HL-60/S4 (cell line): ENCODE data around the gene MAN1C1.
"Not testable (repeated sequence)": the region's sequence is repeated elsewhere in the genome, so short reads cannot be mapped to it uniquely, and the experiment has no call there.

Source experiments
- in situ Hi-C: fragments of 300-500 bp; cut with MboI; formaldehyde crosslinking; loops from 2 replicates; pipeline ENCODE4 v1.14.3; 2022; ENCODE audit warnings: low sequenced_read_pairs

MAN1C1 gene

GRCh38 chr1:25631750-25632485 is 15.3 kb downstream of the MAN1C1 start:
- in situ Hi-C loops: no loop called here

DNA sequence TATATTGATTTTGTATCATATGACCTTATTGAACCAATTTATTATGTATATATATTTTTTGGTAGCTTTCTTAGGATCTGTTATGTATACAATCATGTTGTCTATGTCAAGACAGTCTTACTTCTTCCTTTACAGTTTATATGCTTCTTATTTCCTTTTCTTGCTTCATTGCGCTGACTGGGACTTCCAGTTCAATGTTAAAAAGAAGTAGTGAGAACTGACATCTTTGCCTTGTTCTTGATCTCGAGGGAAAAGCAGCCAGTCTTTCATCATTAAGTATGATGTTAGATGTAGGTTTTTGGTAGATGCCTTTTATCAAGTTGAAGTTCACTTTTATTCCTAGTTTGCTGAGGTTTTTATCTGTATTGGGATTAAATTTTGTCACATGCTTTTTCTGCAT is 17.5 kb downstream of the MAN1C1 start:
- in situ Hi-C loops: no loop called here

GRCh38 chr1:25634896-25635295 is 18.3 kb downstream of the MAN1C1 start:
- in situ Hi-C loops: no loop called here

GRCh38 chr1:25636141-25636540 is 19.6 kb downstream of the MAN1C1 start:
- in situ Hi-C loops: not testable (repeated sequence)

DNA sequence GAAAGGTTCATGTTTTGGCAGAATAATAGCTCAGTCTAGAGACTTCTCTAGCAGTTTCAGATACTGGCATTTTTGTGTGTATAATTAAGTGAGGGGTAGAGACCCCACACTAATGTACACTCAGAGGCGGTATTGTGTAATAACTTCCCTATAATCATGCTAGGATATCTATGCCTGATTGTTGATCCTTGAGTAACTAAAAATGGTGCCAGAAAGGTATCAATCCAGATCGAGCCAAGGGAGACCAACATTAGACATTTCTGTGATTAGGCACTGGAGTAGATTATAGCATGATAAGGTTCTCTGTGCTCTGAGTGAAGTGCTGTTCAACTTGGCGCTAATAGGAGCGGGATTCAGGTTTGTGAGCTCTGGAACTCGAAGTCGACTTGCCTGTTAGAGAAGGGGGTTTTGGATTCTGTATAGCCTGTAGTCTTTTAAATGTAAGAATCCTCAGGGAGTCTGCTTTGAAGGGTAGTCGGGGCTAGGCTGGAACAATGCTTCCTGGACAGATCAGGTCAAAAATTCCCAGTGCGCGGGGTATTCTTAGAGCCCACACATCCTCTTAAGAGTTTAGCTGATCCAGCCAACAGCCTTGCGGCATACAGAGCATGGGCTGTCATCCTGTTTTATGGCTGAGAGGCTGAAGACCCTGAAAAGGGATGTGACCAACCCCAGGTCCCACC is 24.2 kb downstream of the MAN1C1 start:
- in situ Hi-C loops: no loop called here

GRCh38 chr1:25641329-25641725 is 24.7 kb downstream of the MAN1C1 start:
- in situ Hi-C loops: no loop called here

GRCh38 chr1:25641931-25642573 is 25.5 kb downstream of the MAN1C1 start:
- in situ Hi-C loops: no loop called here

- in situ Hi-C loops: no loop called here
Measured at GRCh38 chr1:25642574-25643108, 26.1 kb downstream of the MAN1C1 start.

- in situ Hi-C loops: no loop called here
Measured at GRCh38 chr1:25643929-25644328, 27.3 kb downstream of the MAN1C1 start.

DNA sequence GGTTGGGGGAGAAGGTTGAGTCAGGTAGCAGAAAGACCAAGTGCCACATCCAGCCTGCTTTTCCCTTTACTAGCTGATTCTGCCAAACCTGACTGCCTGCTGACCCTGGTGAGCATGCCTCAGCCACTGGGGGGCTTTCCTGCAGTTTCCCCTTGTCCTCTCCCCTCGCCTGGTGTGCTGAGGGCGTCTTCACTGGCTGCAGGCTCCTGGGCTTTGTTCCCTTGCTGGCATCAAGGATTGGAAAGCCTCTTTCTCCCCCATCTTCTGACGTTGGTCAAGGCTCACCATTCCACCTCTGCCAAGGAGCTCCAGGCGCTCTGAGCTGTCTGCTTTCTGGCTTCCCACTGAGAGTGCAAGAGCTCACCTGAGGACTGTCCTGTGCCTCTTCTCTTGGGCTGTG is 28.4 kb downstream of the MAN1C1 start:
- in situ Hi-C loops: no loop called here

DNA sequence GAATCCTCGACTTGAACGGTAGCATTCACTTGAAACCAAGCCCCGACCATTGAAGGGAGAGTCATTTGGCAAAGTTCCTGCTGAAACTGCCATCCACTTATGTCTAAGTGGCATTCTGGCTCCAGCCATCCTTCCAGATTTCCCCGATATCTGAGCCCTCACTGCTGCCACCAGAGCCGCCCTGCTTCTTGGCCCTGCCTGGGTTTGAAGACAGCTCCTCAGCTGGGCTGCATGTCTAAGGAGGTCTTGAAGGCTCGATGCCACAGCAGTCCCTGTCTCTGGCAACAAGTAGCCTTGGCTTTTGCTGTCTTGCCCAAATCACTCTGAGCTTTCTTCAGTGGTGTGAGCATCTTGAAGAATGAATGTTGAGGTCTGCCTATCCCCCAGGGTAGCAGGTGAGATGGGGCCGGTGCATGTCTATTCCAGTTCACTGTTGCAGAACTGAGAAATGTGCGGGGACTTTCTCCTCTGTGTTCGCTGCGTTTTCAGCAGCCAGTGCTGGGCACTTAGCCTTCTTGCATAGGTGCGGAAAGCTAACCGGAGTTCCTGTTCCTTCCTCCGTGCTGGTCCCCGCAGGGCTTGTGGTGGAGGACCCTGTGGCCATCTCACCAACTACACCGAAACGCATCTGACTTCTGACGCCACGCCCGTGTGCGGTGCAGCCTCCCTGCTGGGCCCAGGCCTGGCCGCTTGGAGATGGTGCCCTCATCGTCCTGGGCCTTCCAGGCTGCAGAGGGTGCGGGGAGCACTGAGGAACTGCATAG is 29.2 kb downstream of the MAN1C1 start:
- in situ Hi-C loops: no loop called here

DNA sequence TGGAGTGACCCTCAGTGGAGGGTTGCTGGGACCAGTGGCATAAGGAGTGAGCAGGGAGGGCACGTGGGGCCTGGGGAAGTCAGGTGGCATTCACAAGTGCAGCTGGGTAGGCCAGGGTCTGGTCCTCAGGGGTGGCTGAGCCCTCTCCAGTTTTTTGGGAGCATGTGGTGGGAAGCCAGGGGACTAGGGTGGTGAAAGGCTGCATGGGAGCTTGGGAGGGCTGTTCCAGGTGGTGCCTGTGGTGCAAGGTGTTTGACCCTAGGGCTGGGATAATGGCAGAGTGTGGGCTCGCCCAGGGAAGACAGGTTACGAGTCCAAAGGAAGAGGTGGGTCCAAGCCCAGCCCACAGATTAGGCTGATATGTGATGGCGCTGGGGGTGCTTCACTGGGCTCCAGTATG is 30.5 kb downstream of the MAN1C1 start:
- in situ Hi-C loops: no loop called here

DNA sequence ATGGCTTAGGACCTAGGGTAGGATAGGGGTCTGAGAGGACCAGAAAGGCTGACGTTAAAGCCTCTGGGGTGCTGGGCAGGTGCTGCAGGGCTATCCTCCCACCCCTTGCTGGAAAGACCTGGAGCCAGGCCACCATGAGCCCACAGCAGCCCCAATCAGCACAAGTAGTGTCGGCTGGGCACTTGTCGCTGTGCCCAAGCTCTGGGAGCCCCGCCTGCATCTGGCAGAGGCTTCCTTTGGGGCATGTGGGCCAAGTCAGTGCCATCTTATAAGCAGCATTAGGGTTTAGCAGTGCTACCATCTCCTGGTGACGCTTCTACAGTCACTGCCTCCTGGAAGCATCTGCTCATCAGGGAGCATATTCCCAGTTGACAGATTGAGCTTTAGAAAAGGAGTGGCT is 31.3 kb downstream of the MAN1C1 start:
- in situ Hi-C loops: no loop called here

GRCh38 chr1:25648681-25649440 is 32.3 kb downstream of the MAN1C1 start:
- in situ Hi-C loops: no loop called here

- in situ Hi-C loops: no loop called here
Measured at GRCh38 chr1:25649505-25650288, 33.1 kb downstream of the MAN1C1 start.

GRCh38 chr1:25650289-25650576 is 33.6 kb downstream of the MAN1C1 start:
- in situ Hi-C loops: no loop called here

GRCh38 chr1:25651036-25651640 is 34.5 kb downstream of the MAN1C1 start:
- in situ Hi-C loops: no loop called here

DNA sequence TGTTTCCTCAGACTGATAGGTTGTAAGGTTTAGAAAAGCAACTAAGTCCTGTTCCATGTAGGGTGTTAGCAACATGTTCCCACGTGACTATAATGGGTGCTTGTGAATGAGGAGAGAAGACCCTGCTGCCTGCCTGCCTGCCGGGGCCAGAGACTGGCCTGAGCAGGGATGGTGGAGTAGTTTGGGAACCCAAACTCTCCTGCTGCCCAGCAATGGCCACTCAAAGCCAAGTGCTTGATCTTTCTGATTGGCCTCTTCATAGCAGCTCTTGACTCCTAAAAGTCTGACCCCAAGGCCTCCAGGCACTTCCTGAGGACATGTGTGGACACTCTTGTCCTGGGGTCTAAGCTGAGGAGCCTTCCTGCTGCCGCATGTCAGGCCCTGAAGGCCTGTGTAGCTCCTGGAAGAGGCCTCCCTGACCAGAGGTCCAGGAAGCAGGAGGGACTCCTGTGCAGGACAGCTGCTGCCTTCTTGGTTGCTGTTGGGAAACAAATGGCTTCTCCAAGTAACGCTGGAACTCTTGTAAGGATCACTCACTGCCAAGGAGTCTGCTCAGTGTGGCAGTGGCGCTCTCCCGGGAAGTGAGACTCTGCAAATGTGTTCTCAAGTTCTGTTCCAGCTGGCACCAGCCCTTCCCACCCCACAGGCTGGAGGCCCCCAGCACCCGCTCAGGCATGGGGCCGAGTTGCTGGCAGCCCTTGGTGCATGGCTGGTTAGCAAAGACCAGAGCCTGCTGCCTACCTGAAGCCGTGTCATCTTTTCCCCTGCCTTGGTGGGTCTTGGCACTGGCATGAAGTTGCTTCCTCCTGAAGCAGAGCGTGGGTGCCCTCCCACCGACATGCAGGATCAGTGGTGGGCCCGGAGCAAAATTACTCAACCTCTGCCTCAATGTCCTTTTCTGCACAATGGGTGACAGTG is 35.5 kb downstream of the MAN1C1 start:
- in situ Hi-C loops: no loop called here
